ENCODE measurements around the gene ZNF423.

- TF ChIP-seq TAF1 (IDR thresholded peaks at IDR 0.05; ENCODE audit: low read depth, low read length): no peak
- TF ChIP-seq POLR2AphosphoS5 (IDR thresholded peaks at IDR 0.05; ENCODE audit: low read depth, low read length): no peak
- no peak for TF ChIP-seq POLR2A (IDR thresholded peaks at IDR 0.05; ENCODE audit: low read depth, low read length)
Observed at GRCh38 chr16:49452108-49452507, 403.8 kb downstream of the ZNF423 start.

Measured in GM12891 (cell line).